Colonic mucosa (tissue), 4 donors: ENCODE results near the gene RUNDC3A. TPM values are rescaled to one million over a fixed set of nuclear protein-coding genes. Genes with fewer than 3 reads are reported as not detected.
A peak's percentile ranks its signal among the peaks of the same experiment; 100 is the strongest.

Source experiments
- DNase-seq: peaks from one replicate; pipeline ENCODE4 v3.0.0-alpha.2; 2020
- H3K27ac ChIP-seq: fragments of 200-600 bp; one replicate; pipeline ENCODE4 v1.8.0; 2021
- H3K27me3 ChIP-seq: fragments of 200-600 bp; one replicate; pipeline ENCODE4 v1.8.0; 2021
- H3K36me3 ChIP-seq: fragments of 200-600 bp; one replicate; pipeline ENCODE4 v1.8.0; 2021
- H3K4me1 ChIP-seq: fragments of 200-600 bp; one replicate; pipeline ENCODE4 v1.8.0; 2021; ENCODE audit warnings: mild to moderate bottlenecking
- H3K4me3 ChIP-seq: fragments of 200-600 bp; one replicate; pipeline ENCODE4 v1.8.0; 2021
- H3K9ac ChIP-seq, 2 donors: one replicate each; pipeline ENCODE4 v1.7.0; 2013; ENCODE audit warnings: control low read depth in 2 of 2, low read depth in 2 of 2, low read length in 2 of 2
- H3K9me3 ChIP-seq: fragments of 200-600 bp; one replicate; pipeline ENCODE4 v1.8.0; 2021
- intact Hi-C: fragments of 100-400 bp; cut with DNase I; formaldehyde crosslinking; loops from one replicate; pipeline ENCODE4 v1.14.1; 2022
- total RNA-seq, 2 donors: library from RNA; stranded (reverse); fragmentation: NEBNext Ultra II Directional in 1 of 2; extraction: Animal tissue kit (Norgen Biotek cat#: 25700) in 1 of 2; gene quantifications; one replicate each; pipeline ENCODE4 v1.2.1, GENCODE V29; 2021
- TF ChIP-seq, protein P1 (sequence below): fragments of 200-600 bp; IDR thresholded peaks from one replicate; pipeline ENCODE4 v1.8.0; 2022; ENCODE audit warnings: antibody characterized with exemption, mild to moderate bottlenecking
- donor health status: healthy.
- donor health status: DM: no; HTN: no; CAD: no.
- donor health status: DM: no; HTN: no; CAD: no.

RUNDC3A gene
- total RNA-seq, 2 donors from 2014 or later = 0.52 to 1.4 TPM

DNA sequence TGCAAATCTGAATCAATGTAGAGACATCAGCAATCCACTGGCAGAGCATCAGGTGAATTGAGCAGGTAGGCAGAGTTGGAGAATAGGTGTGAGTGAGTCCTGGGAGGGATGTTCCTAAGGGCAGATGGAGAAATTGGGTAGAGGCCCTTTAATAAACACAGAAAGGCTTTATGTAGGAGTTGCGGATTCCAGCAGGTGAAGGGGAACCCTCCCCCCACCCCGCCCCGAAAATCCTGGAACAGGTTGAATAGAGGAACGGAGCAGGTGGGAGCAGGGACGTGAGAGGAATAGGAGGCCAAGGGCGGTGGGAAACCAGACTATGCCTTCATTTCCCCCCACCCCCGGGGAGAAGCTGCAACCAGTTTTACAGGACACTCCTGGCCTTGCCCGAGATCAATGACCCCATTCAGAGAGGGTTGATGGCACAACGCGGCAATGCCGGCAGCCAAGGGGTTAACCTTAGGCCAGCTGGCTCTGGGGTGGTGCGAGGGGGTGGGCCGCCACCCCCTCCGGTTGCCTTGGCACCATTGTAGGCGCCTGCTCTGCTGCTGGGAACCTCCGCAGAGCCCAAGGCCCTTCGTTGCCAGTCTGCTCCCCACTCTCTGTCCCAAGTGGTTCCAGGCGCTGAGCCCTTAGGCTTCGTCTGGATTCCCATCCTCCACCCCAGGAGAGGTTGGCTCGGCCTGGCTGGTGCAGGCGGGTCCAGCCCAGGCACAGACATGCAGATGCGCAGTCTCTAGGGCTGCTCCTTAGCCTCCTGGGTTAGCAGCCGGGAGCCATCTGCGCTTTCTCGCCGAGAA lies 814 bp upstream of the RUNDC3A start:
- Histone ChIP-seq H3K9ac (no peak overlapping the region), H3K27ac (no peak overlapping the region), H3K27me3 (peaks cover 10% of the 10 kb centered on the region), H3K4me3 (peak overlapping the region; percentile 40), H3K36me3 (no peaks in the 10 kb centered on the region), H3K4me1 (no peaks in the 10 kb centered on the region), H3K9me3 (no peaks in the 10 kb centered on the region)
- intact Hi-C loops = no loop called here
- TF ChIP-seq, protein P1, sequence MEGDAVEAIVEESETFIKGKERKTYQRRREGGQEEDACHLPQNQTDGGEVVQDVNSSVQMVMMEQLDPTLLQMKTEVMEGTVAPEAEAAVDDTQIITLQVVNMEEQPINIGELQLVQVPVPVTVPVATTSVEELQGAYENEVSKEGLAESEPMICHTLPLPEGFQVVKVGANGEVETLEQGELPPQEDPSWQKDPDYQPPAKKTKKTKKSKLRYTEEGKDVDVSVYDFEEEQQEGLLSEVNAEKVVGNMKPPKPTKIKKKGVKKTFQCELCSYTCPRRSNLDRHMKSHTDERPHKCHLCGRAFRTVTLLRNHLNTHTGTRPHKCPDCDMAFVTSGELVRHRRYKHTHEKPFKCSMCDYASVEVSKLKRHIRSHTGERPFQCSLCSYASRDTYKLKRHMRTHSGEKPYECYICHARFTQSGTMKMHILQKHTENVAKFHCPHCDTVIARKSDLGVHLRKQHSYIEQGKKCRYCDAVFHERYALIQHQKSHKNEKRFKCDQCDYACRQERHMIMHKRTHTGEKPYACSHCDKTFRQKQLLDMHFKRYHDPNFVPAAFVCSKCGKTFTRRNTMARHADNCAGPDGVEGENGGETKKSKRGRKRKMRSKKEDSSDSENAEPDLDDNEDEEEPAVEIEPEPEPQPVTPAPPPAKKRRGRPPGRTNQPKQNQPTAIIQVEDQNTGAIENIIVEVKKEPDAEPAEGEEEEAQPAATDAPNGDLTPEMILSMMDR = no peak
- no peak for DNase-seq

DNA sequence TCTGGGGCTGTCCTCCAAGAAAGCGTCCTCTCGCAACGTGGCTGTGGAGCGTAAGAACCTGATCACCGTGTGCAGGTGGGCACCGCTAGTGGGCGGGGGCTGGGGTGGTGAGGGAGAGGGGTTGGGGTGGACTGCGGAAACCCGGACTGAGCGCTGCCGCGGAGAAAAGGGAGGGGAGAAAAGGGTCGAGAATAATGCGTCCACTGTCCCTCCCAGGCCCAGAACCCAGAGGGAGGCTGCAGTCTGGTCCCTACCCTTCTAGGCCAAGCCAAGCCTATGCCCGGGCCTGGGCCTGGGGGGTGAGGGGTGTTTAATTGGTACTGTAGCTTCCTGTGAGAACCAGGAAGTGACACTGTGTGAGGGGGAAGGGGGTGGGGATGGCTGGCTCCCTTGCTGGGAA lies 464 bp downstream of the RUNDC3A start:
- H3K27ac ChIP-seq = no peak overlapping the region
- intact Hi-C loops = no loop called here

DNA sequence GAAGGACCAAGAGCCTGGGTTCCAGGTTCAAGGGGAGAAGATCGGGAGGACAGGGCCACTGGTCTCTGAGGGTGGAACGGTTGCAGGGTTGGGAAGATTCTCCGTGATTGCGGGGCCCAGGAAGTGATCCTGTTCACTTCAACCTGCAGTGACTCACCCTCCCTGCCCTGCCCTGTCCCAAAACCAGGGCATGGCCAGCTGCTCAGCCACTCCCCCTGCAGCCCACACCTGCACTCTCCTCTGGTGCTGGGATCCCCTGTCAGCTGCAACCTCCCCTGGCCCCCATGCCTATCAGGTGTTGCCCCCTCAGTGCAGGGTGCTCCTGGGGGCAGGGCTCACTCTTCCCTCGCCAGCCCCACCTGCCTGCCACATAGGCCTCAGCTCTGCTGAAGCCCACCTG lies 1.1 kb downstream of the RUNDC3A start:
- no peak for DNase-seq
- Histone ChIP-seq H3K9me3 (no peaks in the 10 kb centered on the region), H3K9ac (no peak overlapping the region), H3K4me3 (no peak overlapping the region), H3K27ac (no peak overlapping the region), H3K36me3 (no peaks in the 10 kb centered on the region), H3K4me1 (no peaks in the 10 kb centered on the region), H3K27me3 (peaks cover 17% of the 10 kb centered on the region)
- intact Hi-C loops = no loop called here
- TF ChIP-seq, protein P1 = no peak

More for the DNA sequence above, 464 bp downstream of the RUNDC3A start:
- peaks cover 11% of the 10 kb centered on the region for H3K27me3 ChIP-seq
- H3K4me3 ChIP-seq = peak overlapping the region; percentile 40
- TF ChIP-seq, protein P1 = no peak
- H3K36me3 ChIP-seq = no peaks in the 10 kb centered on the region
- no peaks in the 10 kb centered on the region for H3K9me3 ChIP-seq
- H3K4me1 ChIP-seq = no peaks in the 10 kb centered on the region
- H3K9ac ChIP-seq = no peak overlapping the region
- DNase-seq = no peak

DNA sequence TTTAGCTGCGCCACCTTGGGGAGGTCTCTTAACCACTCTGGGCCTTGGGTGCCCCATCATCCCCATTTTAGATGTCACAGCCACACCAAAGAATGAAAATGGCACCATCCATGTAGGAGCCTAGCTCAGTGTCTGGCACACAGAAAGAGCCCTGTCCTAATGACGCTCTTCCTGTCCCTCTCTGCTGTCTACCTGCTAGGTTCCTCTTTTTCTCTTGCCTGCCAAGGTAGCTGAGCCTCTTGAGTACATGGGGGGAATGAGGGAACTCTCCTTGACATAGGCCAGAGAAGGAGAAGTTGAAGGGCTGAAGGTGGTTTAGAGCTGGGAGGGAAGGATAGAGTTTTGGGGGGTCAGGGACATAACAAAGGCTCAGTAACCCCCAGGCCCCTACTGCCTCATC lies 1.8 kb downstream of the RUNDC3A start:
- no peak for DNase-seq
- Histone ChIP-seq H3K9ac (no peak overlapping the region), H3K36me3 (no peaks in the 10 kb centered on the region), H3K4me3 (no peak overlapping the region), H3K27me3 (peaks cover 23% of the 10 kb centered on the region), H3K27ac (no peak overlapping the region), H3K9me3 (no peaks in the 10 kb centered on the region), H3K4me1 (no peaks in the 10 kb centered on the region)
- intact Hi-C loops = no loop called here
- TF ChIP-seq, protein P1 = no peak

DNA sequence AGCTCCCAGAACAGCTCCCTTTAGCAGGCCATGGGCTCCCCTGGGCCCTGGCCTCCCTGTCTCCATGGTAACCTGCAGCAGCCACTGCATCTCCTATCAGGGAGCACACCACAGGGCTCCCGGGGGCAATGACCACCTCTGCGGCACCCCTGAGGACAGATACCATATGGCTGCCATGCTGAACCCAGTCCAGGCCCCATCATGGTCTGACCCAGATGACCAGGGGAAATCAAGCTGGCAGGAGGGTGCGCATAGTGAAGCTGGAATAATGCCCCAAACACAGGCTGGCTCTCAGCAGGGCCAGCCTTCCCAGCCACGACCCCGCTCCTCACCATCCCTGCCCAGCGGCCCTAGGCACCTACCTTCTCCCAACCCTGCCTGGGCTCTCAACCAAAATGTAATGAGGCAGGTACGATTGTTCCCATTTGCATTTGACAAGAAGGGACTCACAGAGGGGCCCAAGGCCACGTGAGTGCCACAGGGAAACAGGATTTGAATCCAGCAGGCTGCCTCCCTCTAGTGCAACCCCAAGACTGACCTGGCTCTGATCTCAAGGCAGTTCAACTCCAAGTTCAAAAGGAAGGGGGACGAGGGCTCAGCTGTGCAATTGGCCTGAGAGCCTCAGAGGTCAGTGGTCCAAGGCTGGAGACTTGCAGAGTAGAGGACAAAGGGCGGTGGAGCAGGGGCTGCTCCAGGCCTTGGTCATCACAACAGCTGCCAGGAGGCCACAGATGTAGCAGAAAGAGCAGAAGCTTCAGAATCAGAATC lies 2.4 kb downstream of the RUNDC3A start:
- Histone ChIP-seq H3K9me3 (no peaks in the 10 kb centered on the region), H3K27me3 (peaks cover 27% of the 10 kb centered on the region), H3K9ac (no peak overlapping the region), H3K4me1 (no peaks in the 10 kb centered on the region), H3K4me3 (no peak overlapping the region), H3K36me3 (no peaks in the 10 kb centered on the region), H3K27ac (no peak overlapping the region)
- no peak for DNase-seq
- intact Hi-C loops = no loop called here
- TF ChIP-seq, protein P1 = no peak
